Uterus (tissue), 4 donors: Measurements from ENCODE around the gene SVIL. TPM values are rescaled to one million over a fixed set of nuclear protein-coding genes. Genes with fewer than 3 reads are reported as not detected.
A peak's percentile ranks its signal among the peaks of the same experiment; 100 is the strongest.
"Not testable (repeated sequence)": the region's sequence is repeated elsewhere in the genome, so short reads cannot be mapped to it uniquely, and the experiment has no call there.

Experiments
- DNase-seq, 2 donors: peaks; one replicate each; pipeline ENCODE4 v3.0.0-alpha.2; 2019 to 2020
- H3K27ac ChIP-seq, 2 donors: fragments of 200-600 bp; sonication (generic); 1 replicate in 1 of 2; 2 replicates in 1 of 2; pipeline ENCODE4 v1.5.1; 2016 to 2018
- H3K27me3 ChIP-seq, 2 donors: fragments of 200-600 bp; sonication (generic); one replicate each; pipeline ENCODE4 v1.5.1; 2018 to 2019; ENCODE audit warnings: control low read depth in 1 of 2
- H3K36me3 ChIP-seq, 2 donors: fragments of 200-600 bp; sonication (generic); one replicate each; pipeline ENCODE4 v1.5.1; 2019; ENCODE audit warnings: control low read depth in 1 of 2
- H3K4me1 ChIP-seq, 2 donors: fragments of 200-600 bp; sonication (generic); one replicate each; pipeline ENCODE4 v1.5.1; 2018 to 2019; ENCODE audit warnings: control low read depth in 1 of 2
- H3K4me3 ChIP-seq, 2 donors: fragments of 200-600 bp; sonication (generic); 1 replicate in 1 of 2; 2 replicates in 1 of 2; pipeline ENCODE4 v1.5.1; 2018 to 2019; ENCODE audit warnings: mild to moderate bottlenecking in 1 of 2
- H3K9me3 ChIP-seq, 2 donors: fragments of 200-600 bp; sonication (generic); one replicate each; pipeline ENCODE4 v1.5.1; 2019; ENCODE audit warnings: control low read depth in 1 of 2
- CTCF ChIP-seq, 4 experiments: fragments of 200-600 bp in 2 of 4; fragments of 450-650 bp in 2 of 4; sonication (generic) in 2 of 4; IDR thresholded peaks; one replicate each; pipeline ENCODE4 v1.5.1; 2016 to 2019; ENCODE audit warnings: antibody characterized with exemption in 4 of 4, mild to moderate bottlenecking in 2 of 4, moderate library complexity in 1 of 4
- POLR2A ChIP-seq, 2 donors: fragments of 450-650 bp; IDR thresholded peaks; one replicate each; pipeline ENCODE4 v1.6.1; 2016; ENCODE audit warnings: antibody characterized with exemption in 2 of 2, mild to moderate bottlenecking in 1 of 2, moderate library complexity in 1 of 2
- intact Hi-C: fragments of 100-400 bp; cut with DNase I; formaldehyde crosslinking; loops from one replicate; pipeline ENCODE4 v1.15.1; 2023; ENCODE audit warnings: low total_unique reads
- total RNA-seq, 4 donors: library from RNA; depleted of rRNA in 3 of 4; stranded (reverse); fragments of >200 nt in 3 of 4; gene quantifications; one replicate each; pipeline versions ENCODE4 v1.1.0 to v1.2.4, GENCODE V29; 2014 to 2023
- donor health status: DM: yes; HTN: yes; CAD: no.

SVIL gene
- total RNA-seq, 4 donors from 2014 or later = 108 to 316 (median 209) TPM

DNA sequence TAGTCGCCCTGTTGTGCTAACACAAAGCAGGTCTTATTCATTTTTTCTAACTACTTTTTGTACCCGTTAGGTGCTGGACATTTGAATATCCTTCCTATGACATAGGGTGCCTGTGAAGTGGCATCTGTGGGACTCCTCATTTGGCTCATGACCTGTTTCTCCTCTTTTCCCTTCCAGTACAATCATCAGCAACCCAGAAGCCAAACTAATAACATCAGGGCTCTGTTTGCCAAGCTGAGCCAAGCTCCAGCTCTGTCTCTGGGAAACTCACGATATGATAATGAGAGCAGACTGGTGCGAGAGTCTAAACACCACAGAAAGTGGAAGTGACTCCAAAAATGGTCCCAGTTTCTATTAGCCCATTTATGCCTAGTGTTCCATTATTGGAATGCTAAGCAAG is 92.0 kb downstream of the SVIL start:
- TF ChIP-seq POLR2A (IDR thresholded peaks at IDR 0.05) (no peak), CTCF (IDR thresholded peaks at IDR 0.05) (no peak)
- peaks cover 0 to 9% of the 10 kb centered on the region in 2 donors for H3K4me1 ChIP-seq
- no peak overlapping the region for H3K27ac ChIP-seq
- no peaks in the 10 kb centered on the region for H3K27me3 ChIP-seq
- intact Hi-C loops = no loop called here
- no peak overlapping the region for H3K4me3 ChIP-seq
- H3K9me3 ChIP-seq = no peaks in the 10 kb centered on the region
- DNase-seq = no peak
- no peaks in the 10 kb centered on the region for H3K36me3 ChIP-seq

GRCh38 chr10:29541422-29542210 is 93.2 kb downstream of the SVIL start:
- Histone ChIP-seq H3K27ac (no peak overlapping the region), H3K4me1 (peaks cover 0 to 9% of the 10 kb centered on the region in 2 donors), H3K27me3 (no peaks in the 10 kb centered on the region), H3K9me3 (no peaks in the 10 kb centered on the region), H3K36me3 (no peaks in the 10 kb centered on the region), H3K4me3 (no peak overlapping the region)
- intact Hi-C loops = no loop called here
- no peak for DNase-seq
- no peak for TF ChIP-seq POLR2A (IDR thresholded peaks at IDR 0.05)
- TF ChIP-seq CTCF (IDR thresholded peaks at IDR 0.05) = no peak

- DNase-seq = no peak
- H3K9me3 ChIP-seq = no peaks in the 10 kb centered on the region
- TF ChIP-seq CTCF (IDR thresholded peaks at IDR 0.05) (no peak), POLR2A (IDR thresholded peaks at IDR 0.05) (no peak)
- H3K4me1 ChIP-seq = peaks cover 0 to 10% of the 10 kb centered on the region in 2 donors
- no peak overlapping the region for H3K4me3 ChIP-seq
- intact Hi-C loops = no loop called here
- H3K27ac ChIP-seq = no peak overlapping the region
- no peaks in the 10 kb centered on the region for H3K27me3 ChIP-seq
- H3K36me3 ChIP-seq = no peaks in the 10 kb centered on the region
Measured at GRCh38 chr10:29540016-29540415, 94.8 kb downstream of the SVIL start.

DNA sequence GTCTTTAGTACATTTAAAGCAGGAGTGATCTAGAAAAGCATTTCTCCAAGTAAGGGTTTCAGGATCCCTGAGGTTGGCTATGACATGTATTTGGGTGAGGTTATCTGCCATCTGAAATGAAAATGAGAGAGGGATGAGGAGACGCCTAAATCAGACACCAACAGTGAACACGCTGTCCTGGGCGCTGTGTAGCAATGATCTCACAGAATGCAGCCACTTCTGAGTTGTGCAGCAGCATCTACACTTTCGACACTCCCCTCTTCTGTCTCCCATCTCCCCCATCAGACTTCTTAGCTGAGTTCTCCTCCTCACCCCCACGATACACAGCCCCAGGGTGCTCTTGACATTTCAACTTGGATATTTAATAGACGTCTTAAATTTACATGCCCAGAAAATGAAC is 95.4 kb downstream of the SVIL start:
- Histone ChIP-seq H3K9me3 (no peaks in the 10 kb centered on the region), H3K4me3 (no peak overlapping the region), H3K27ac (peak overlapping the region in 1 of 2 donors; percentile 12), H3K36me3 (no peaks in the 10 kb centered on the region), H3K4me1 (peaks cover 0 to 10% of the 10 kb centered on the region in 2 donors), H3K27me3 (no peaks in the 10 kb centered on the region)
- DNase-seq = no peak
- intact Hi-C loops = no loop called here
- no peak for TF ChIP-seq POLR2A (IDR thresholded peaks at IDR 0.05)
- TF ChIP-seq CTCF (IDR thresholded peaks at IDR 0.05) = no peak

- H3K27ac ChIP-seq = peak overlapping the region in 1 of 2 donors; percentile 81
- peaks cover 0 to 10% of the 10 kb centered on the region in 2 donors for H3K4me1 ChIP-seq
- DNase-seq = no peak
- H3K4me3 ChIP-seq = no peak overlapping the region
- H3K36me3 ChIP-seq = no peaks in the 10 kb centered on the region
- H3K27me3 ChIP-seq = no peaks in the 10 kb centered on the region
- TF ChIP-seq CTCF (IDR thresholded peaks at IDR 0.05) (no peak), POLR2A (IDR thresholded peaks at IDR 0.05) (no peak)
- H3K9me3 ChIP-seq = no peaks in the 10 kb centered on the region
- intact Hi-C loops = no loop called here
Measured at GRCh38 chr10:29537799-29538198, 97.0 kb downstream of the SVIL start.

- intact Hi-C loops, H3K27me3 ChIP-seq, H3K4me1 ChIP-seq, DNase-seq, H3K9me3 ChIP-seq, H3K36me3 ChIP-seq, H3K4me3 ChIP-seq: not testable (repeated sequence)
- peak overlapping the region; percentile 67 to 81 for H3K27ac ChIP-seq
Measured at GRCh38 chr10:29536691-29537090, 98.1 kb downstream of the SVIL start.
